Sigmoid colon (tissue), 7 donors: ENCODE results near the gene GRB10. TPM values are rescaled to one million over a fixed set of nuclear protein-coding genes. Genes with fewer than 3 reads are reported as not detected.

Experiments used
- DNase-seq: peaks from one replicate; pipeline ENCODE4 v3.0.0-alpha.2; 2019
- H3K27ac ChIP-seq, 4 donors: fragments of 200-600 bp; sonication (generic); one replicate each; pipeline ENCODE4 v1.5.1; 2016 to 2019; ENCODE audit warnings: mild to moderate bottlenecking in 1 of 4
- H3K27me3 ChIP-seq, 3 donors: fragments of 200-600 bp; sonication (generic); one replicate each; pipeline ENCODE4 v1.5.1; 2019; ENCODE audit warnings: mild to moderate bottlenecking in 1 of 3
- H3K36me3 ChIP-seq, 4 donors: fragments of 200-600 bp; sonication (generic); one replicate each; pipeline ENCODE4 v1.5.1; 2016 to 2019
- H3K4me1 ChIP-seq, 4 donors: fragments of 200-600 bp; sonication (generic); one replicate each; pipeline ENCODE4 v1.5.1; 2017 to 2019
- H3K4me3 ChIP-seq, 4 donors: fragments of 200-600 bp; sonication (generic); one replicate each; pipeline ENCODE4 v1.5.1; 2017 to 2019; ENCODE audit warnings: mild to moderate bottlenecking in 2 of 4, moderate library complexity in 1 of 4
- H3K9me3 ChIP-seq, 4 donors: fragments of 200-600 bp in 3 of 4; sonication (generic) in 3 of 4; one replicate each; pipeline versions ENCODE4 v1.5.1 to v1.6.1; 2013 to 2019
- CTCF ChIP-seq, 4 experiments: fragments of 450-650 bp in 3 of 4; fragments of 200-600 bp in 1 of 4; IDR thresholded peaks; one replicate each; pipeline ENCODE4 v1.5.1; 2016 to 2019; ENCODE audit warnings: antibody characterized with exemption in 4 of 4, mild to moderate bottlenecking in 3 of 4, moderate library complexity in 2 of 4
- EP300 ChIP-seq, 4 donors: sonication (generic); formaldehyde crosslinking; IDR thresholded peaks; one replicate each; pipeline ENCODE4 v1.6.1; 2017; ENCODE audit warnings: antibody characterized with exemption in 4 of 4
- POLR2A ChIP-seq, 2 donors: fragments of 450-650 bp; IDR thresholded peaks; one replicate each; pipeline ENCODE4 v1.6.1; 2016; ENCODE audit warnings: antibody characterized with exemption in 2 of 2, mild to moderate bottlenecking in 2 of 2, moderate library complexity in 2 of 2
- POLR2AphosphoS5 ChIP-seq, 4 donors: sonication (generic); formaldehyde crosslinking; IDR thresholded peaks; one replicate each; pipeline ENCODE4 v1.6.1; 2017; ENCODE audit warnings: antibody characterized with exemption in 4 of 4
- whole genome bisulfite sequencing, 2 donors: extraction: QIAGEN DNeasy Blood & Tissue Kit; methylation state at CpG; one replicate each; pipeline ENCODE4 v1.1.7; 2013; 5-methylcytosine and 5-hydroxymethylcytosine counted together
- intact Hi-C: fragments of 100-400 bp; cut with DNase I; formaldehyde crosslinking; loops from one replicate; pipeline ENCODE4 v1.15.1; 2023
- polyA plus RNA-seq, 3 donors: library from polyadenylated mRNA; stranded (reverse); fragments of 200-250 nt; gene quantifications; one replicate each; pipeline ENCODE4 v1.2.3, GENCODE V29; 2013
- total RNA-seq, 4 donors: library from RNA; depleted of rRNA; stranded (reverse); fragments of >200 nt; gene quantifications; one replicate each; pipeline ENCODE4 v1.1.0, GENCODE V29; 2016
- donor health status: healthy with polysubstance abuse.
- donor health status: Bipolar disorder and iron deficiency.
- donor health status: healthy.

Gene GRB10
- total and polyA plus RNA-seq, 7 donors = 2.1 to 83.6 (median 49.2) TPM

GRCh38 chr7:50684713-50685075 is 98.0 kb downstream of the GRB10 start:
- intact Hi-C loops = loop anchor here (2.0 kb wide), 1 partner anchor 108 kb away; no protein-coding TSS in a partner anchor
- Histone ChIP-seq H3K4me1 (peaks cover 0 to 83% (median 77%) of the 10 kb centered on the region in 4 donors), H3K9me3 (no peaks in the 10 kb centered on the region), H3K36me3 (peaks cover 0 to 11% (median 0%) of the 10 kb centered on the region in 4 donors), H3K4me3 (peak overlapping the region in 1 of 4 donors; percentile 14), H3K27me3 (no peaks in the 10 kb centered on the region), H3K27ac (peak overlapping the region; percentile 73 to 91 (median 84))
- peak in 3 of 4 donors; percentile 7 to 33 (median 8) for TF ChIP-seq EP300 (IDR thresholded peaks at IDR 0.05)
- TF ChIP-seq POLR2A (IDR thresholded peaks at IDR 0.05) = no peak
- TF ChIP-seq POLR2AphosphoS5 (IDR thresholded peaks at IDR 0.05) = peak in 3 of 4 donors; percentile 26 to 56 (median 36)
- WGBS, 2 donors = 72 to 74% methylated on average over 4 of the region's 4 CpGs
- DNase-seq = no peak

- WGBS, 2 donors = 36 to 69% methylated on average over 5 of the region's 5 CpGs
- H3K4me1 ChIP-seq = peaks cover 0 to 88% (median 81%) of the 10 kb centered on the region in 4 donors
- H3K9me3 ChIP-seq = no peaks in the 10 kb centered on the region
- DNase-seq = no peak
- intact Hi-C loops = loop anchor here (2.0 kb wide), 1 partner anchor 109 kb away; no protein-coding TSS in a partner anchor
- peaks cover 0 to 6% (median 0%) of the 10 kb centered on the region in 4 donors for H3K36me3 ChIP-seq
- no peaks in the 10 kb centered on the region for H3K27me3 ChIP-seq
- no peak overlapping the region for H3K4me3 ChIP-seq
- H3K27ac ChIP-seq = peak overlapping the region; percentile 73 to 91 (median 84)
- TF ChIP-seq CTCF (IDR thresholded peaks at IDR 0.05) = no peak
- no peak for TF ChIP-seq EP300 (IDR thresholded peaks at IDR 0.05)
- no peak for TF ChIP-seq POLR2A (IDR thresholded peaks at IDR 0.05)
Observed at GRCh38 chr7:50684011-50684712, 98.5 kb downstream of the GRB10 start.

- Histone ChIP-seq H3K4me3 (no peak overlapping the region), H3K27ac (peak overlapping the region in 3 of 4 donors; percentile 81 to 91 (median 87)), H3K9me3 (no peaks in the 10 kb centered on the region), H3K27me3 (no peaks in the 10 kb centered on the region), H3K36me3 (no peaks in the 10 kb centered on the region), H3K4me1 (peaks cover 0 to 87% (median 82%) of the 10 kb centered on the region in 4 donors)
- no peak for DNase-seq
- no peak for TF ChIP-seq POLR2A (IDR thresholded peaks at IDR 0.05)
- TF ChIP-seq POLR2AphosphoS5 (IDR thresholded peaks at IDR 0.05) = no peak
- TF ChIP-seq CTCF (IDR thresholded peaks at IDR 0.05) = no peak
- no peak for TF ChIP-seq EP300 (IDR thresholded peaks at IDR 0.05)
- intact Hi-C loops = no loop called here
- 97 to 98% methylated on average over 1 of the region's 1 CpG for WGBS, 2 donors
Observed at GRCh38 chr7:50682573-50682972, 100.1 kb downstream of the GRB10 start.

- WGBS, 2 donors = 51 to 66% methylated on average over 4 of the region's 4 CpGs
- peak; percentile 62 for DNase-seq
- peak overlapping the region in 3 of 4 donors; percentile 76 to 91 (median 87) for H3K27ac ChIP-seq
- intact Hi-C loops = no loop called here
- H3K27me3 ChIP-seq = no peaks in the 10 kb centered on the region
- TF ChIP-seq POLR2A (IDR thresholded peaks at IDR 0.05) (no peak), EP300 (IDR thresholded peaks at IDR 0.05) (no peak), CTCF (IDR thresholded peaks at IDR 0.05) (no peak), POLR2AphosphoS5 (IDR thresholded peaks at IDR 0.05) (no peak)
- no peaks in the 10 kb centered on the region for H3K36me3 ChIP-seq
- H3K4me3 ChIP-seq = no peak overlapping the region
- H3K9me3 ChIP-seq = no peaks in the 10 kb centered on the region
- H3K4me1 ChIP-seq = peaks cover 0 to 87% (median 82%) of the 10 kb centered on the region in 4 donors
Observed at GRCh38 chr7:50682079-50682478, 100.6 kb downstream of the GRB10 start.

- H3K4me3 ChIP-seq = no peak overlapping the region
- WGBS, 2 donors = 15 to 40% methylated on average over 8 of the region's 8 CpGs
- H3K27ac ChIP-seq = peak overlapping the region in 3 of 4 donors; percentile 76 to 91 (median 87)
- H3K9me3 ChIP-seq = no peaks in the 10 kb centered on the region
- H3K27me3 ChIP-seq = no peaks in the 10 kb centered on the region
- DNase-seq = no peak
- H3K36me3 ChIP-seq = no peaks in the 10 kb centered on the region
- TF ChIP-seq POLR2AphosphoS5 (IDR thresholded peaks at IDR 0.05) (peak in 2 of 4 donors; percentile 16 to 28), POLR2A (IDR thresholded peaks at IDR 0.05) (no peak)
- intact Hi-C loops = loop anchor here (2.0 kb wide), 1 partner anchor 213 kb away; no protein-coding TSS in a partner anchor
- H3K4me1 ChIP-seq = peaks cover 0 to 87% (median 82%) of the 10 kb centered on the region in 4 donors
Observed at GRCh38 chr7:50681432-50682045, 101.2 kb downstream of the GRB10 start.
